ENCODE measurements around the gene FOXD3.

FOXD3 gene

DNA sequence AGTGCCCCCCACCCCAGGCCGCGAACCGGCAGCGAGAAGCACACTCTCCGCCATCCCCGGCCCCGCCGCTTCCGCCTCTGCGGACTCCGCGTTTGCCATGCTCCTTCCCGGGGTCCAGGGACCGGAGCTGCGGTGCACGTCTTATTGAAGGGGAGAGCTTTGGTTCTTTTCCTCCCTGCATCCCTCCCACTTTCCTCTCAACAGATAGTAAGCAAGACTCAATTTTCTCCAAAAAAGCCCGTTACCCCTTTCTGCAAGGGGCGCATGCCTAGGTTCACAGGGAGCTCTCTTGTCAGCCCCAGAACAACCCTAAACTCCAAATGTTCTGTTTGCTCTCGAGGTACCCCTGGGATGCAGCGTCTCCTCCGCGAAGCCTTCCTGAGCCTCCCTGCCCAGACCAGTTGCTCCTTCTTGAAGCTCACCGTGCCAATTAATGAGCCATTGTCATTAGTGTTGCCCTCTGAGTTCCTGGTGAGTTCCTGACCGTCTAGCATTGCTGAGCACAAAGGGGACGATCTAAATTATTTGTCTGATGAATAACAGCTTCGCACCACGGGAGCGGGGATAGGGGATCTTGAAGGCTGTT lies 8.1 kb downstream of the FOXD3 start:
- no peak for DNase-seq (ENCODE audit: low read depth in 1 of 2, low spot score in 1 of 2)
- Histone ChIP-seq H3K27ac (replicated peaks) (no peak overlapping the region), H3K4me3 (replicated peaks; ENCODE audit: insufficient read depth, low read length) (no peak overlapping the region), H3K27me3 (ENCODE audit: insufficient read depth, poor library complexity, severe bottlenecking) (peaks cover 64% of the 10 kb centered on the region)
- TF ChIP-seq POLR2AphosphoS5 (IDR thresholded peaks at IDR 0.05; ENCODE audit: low read depth): no peak
- TF ChIP-seq, protein P1, sequence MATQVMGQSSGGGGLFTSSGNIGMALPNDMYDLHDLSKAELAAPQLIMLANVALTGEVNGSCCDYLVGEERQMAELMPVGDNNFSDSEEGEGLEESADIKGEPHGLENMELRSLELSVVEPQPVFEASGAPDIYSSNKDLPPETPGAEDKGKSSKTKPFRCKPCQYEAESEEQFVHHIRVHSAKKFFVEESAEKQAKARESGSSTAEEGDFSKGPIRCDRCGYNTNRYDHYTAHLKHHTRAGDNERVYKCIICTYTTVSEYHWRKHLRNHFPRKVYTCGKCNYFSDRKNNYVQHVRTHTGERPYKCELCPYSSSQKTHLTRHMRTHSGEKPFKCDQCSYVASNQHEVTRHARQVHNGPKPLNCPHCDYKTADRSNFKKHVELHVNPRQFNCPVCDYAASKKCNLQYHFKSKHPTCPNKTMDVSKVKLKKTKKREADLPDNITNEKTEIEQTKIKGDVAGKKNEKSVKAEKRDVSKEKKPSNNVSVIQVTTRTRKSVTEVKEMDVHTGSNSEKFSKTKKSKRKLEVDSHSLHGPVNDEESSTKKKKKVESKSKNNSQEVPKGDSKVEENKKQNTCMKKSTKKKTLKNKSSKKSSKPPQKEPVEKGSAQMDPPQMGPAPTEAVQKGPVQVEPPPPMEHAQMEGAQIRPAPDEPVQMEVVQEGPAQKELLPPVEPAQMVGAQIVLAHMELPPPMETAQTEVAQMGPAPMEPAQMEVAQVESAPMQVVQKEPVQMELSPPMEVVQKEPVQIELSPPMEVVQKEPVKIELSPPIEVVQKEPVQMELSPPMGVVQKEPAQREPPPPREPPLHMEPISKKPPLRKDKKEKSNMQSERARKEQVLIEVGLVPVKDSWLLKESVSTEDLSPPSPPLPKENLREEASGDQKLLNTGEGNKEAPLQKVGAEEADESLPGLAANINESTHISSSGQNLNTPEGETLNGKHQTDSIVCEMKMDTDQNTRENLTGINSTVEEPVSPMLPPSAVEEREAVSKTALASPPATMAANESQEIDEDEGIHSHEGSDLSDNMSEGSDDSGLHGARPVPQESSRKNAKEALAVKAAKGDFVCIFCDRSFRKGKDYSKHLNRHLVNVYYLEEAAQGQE (IDR thresholded peaks at IDR 0.05; ENCODE audit: insufficient replicate concordance, low read depth): no peak
- TF ChIP-seq SPI1 (IDR thresholded peaks at IDR 0.05; ENCODE audit: borderline replicate concordance, low read depth): no peak
- TF ChIP-seq, protein P2, sequence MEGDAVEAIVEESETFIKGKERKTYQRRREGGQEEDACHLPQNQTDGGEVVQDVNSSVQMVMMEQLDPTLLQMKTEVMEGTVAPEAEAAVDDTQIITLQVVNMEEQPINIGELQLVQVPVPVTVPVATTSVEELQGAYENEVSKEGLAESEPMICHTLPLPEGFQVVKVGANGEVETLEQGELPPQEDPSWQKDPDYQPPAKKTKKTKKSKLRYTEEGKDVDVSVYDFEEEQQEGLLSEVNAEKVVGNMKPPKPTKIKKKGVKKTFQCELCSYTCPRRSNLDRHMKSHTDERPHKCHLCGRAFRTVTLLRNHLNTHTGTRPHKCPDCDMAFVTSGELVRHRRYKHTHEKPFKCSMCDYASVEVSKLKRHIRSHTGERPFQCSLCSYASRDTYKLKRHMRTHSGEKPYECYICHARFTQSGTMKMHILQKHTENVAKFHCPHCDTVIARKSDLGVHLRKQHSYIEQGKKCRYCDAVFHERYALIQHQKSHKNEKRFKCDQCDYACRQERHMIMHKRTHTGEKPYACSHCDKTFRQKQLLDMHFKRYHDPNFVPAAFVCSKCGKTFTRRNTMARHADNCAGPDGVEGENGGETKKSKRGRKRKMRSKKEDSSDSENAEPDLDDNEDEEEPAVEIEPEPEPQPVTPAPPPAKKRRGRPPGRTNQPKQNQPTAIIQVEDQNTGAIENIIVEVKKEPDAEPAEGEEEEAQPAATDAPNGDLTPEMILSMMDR (IDR thresholded peaks at IDR 0.05; ENCODE audit: insufficient read depth, low read length): no peak
- TF ChIP-seq GABPA (IDR thresholded peaks at IDR 0.05; ENCODE audit: low read depth): no peak

DNA sequence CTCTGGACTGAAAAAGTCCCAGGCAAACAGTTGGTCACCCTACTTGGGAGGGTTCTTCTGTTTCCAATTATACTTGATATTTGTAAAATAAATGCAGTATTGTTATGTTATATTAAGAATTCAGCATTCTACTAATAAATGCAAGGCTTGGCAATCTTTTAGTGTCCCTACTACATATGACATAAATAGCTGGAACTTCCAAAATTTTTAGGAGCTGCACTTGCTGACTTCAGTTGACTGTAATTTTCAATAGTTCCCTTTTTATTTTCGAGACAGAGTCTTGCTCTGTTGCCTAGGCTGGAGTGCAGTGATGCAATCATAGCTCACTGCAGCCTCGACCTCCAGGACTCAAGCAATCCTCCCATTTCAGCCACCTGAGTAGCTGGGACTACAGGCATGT lies 20.0 kb downstream of the FOXD3 start:
- DNase-seq (ENCODE audit: low read depth in 1 of 2, low spot score in 1 of 2): peak in 1 of 2 experiments; percentile 29
- TF ChIP-seq, protein P2 (IDR thresholded peaks at IDR 0.05; ENCODE audit: insufficient read depth, low read length): no peak
- no peak for TF ChIP-seq GABPA (IDR thresholded peaks at IDR 0.05; ENCODE audit: low read depth)
- no peak for TF ChIP-seq SPI1 (IDR thresholded peaks at IDR 0.05; ENCODE audit: borderline replicate concordance, low read depth)
- TF ChIP-seq POLR2AphosphoS5 (IDR thresholded peaks at IDR 0.05; ENCODE audit: low read depth): no peak
- TF ChIP-seq, protein P1 (IDR thresholded peaks at IDR 0.05; ENCODE audit: insufficient replicate concordance, low read depth): no peak
- Histone ChIP-seq H3K27ac (replicated peaks) (no peak overlapping the region), H3K4me3 (replicated peaks; ENCODE audit: insufficient read depth, low read length) (no peak overlapping the region), H3K27me3 (ENCODE audit: insufficient read depth, poor library complexity, severe bottlenecking) (no peaks in the 10 kb centered on the region)

DNA sequence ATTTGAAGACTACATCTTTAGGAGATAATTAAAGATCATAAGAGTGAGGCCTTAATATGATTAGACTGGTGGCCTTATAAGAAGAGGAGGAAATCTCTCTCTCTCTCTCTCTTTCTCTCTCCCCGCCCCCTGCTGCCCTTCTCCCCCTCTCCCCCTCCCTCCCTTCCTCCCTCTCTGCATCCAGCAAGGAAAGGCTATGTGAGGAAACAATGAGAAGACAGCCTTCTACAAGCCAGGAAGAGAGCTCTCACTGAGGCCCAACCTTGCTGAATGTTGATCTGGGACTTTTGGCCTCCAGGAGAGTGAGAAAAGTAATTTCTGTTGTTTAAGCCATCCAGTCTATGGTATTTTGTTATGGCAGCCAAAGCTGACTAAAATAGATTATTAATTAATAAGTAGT lies 21.6 kb downstream of the FOXD3 start:
- DNase-seq (ENCODE audit: low read depth in 1 of 2, low spot score in 1 of 2): no peak

More for the DNA sequence above, 21.6 kb downstream of the FOXD3 start:
- TF ChIP-seq POLR2AphosphoS5 (IDR thresholded peaks at IDR 0.05; ENCODE audit: low read depth) (no peak), GABPA (IDR thresholded peaks at IDR 0.05; ENCODE audit: low read depth) (no peak), SPI1 (IDR thresholded peaks at IDR 0.05; ENCODE audit: borderline replicate concordance, low read depth) (no peak)
- TF ChIP-seq, protein P1 (IDR thresholded peaks at IDR 0.05; ENCODE audit: insufficient replicate concordance, low read depth): no peak
- TF ChIP-seq, protein P2 (IDR thresholded peaks at IDR 0.05; ENCODE audit: insufficient read depth, low read length): no peak
- H3K27ac ChIP-seq (replicated peaks): no peak overlapping the region
- H3K27me3 ChIP-seq (ENCODE audit: insufficient read depth, poor library complexity, severe bottlenecking): no peaks in the 10 kb centered on the region
- no peak overlapping the region for H3K4me3 ChIP-seq (replicated peaks; ENCODE audit: insufficient read depth, low read length)

Measured in HL-60 (cell line).